ENCODE data around the gene NEURL1B.
A peak's percentile ranks its signal among the peaks of the same experiment; 100 is the strongest.

The NEURL1B gene

DNA sequence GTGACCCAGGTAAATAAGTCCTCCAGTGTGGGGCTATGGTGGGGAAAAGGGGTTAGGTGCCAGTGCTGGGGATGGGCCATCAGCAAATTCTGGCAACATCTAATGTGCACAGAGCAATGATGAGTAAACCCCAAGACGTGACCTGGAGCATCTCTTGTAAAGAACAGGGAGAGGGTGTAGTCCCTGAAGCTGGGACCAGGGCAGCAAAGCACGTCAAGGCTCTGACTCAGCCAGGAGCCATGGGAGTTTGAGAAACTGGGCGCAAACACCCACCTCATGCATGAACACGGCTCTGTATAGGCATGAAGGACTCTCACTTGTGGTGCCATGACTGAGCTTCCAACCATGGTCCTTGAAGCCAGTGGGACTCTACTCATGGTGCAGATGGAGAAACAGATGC lies 78.1 kb downstream of the NEURL1B start:
- no peak for DNase-seq

DNA sequence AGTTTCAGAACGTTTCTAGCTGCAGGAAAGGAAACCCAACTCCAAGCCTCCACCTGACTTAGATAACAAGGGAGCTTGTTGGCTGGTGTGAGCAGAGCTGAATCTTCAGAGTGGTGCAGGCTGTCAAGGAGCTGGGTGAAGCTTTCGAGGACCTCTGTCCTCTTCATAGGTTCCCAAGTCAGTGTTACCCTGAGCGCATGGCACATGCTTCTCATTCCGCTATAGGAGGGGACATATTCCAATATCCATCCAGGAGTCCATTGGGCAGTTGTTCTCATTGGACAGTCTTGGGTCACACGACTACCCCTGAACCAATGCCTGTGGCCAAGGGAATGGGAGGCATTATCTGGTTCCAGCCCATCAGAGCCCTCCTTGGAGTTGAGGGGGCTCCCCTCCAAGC lies 79.6 kb downstream of the NEURL1B start:
- DNase-seq: no peak

DNA sequence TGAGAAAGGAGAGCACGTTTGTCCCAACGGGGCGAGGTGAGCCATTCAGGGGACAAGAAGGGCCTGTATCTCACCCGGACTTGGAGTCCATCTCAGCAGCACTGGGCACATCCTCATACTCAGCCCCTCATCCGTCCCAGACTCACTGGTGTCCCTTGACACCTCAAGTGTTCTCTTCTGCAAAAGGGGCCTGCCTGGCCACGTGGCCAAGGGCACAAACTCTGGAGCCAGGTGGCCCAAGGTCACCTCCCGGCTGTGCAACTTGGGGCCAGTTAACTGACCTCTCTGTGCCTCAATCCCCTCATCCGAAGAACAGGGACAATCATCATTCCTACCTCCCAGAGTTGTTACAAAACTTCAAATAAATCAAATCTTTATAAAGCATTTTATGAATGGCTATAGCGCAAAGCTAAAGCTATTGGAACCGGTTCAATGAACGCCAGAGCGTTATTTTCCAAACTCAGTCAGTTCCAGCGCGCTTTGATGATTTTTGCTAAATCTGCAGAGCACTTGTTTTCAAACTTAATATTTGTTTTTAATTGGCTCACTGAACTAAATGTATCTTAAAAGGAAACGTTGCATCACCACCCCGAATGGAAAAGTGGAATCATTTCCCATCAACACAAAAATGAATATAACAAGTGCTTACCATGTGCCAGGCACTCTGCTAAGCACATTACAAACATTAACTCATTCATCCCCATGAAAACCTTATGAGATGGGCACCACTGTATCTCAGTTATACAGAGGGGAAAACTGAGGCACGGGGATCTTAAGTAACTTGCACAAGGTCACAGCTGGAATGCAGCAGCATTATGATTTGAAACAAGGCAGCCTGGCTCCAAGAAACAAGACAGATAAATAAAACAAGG lies 80.6 kb downstream of the NEURL1B start:
- DNase-seq: no peak

DNA sequence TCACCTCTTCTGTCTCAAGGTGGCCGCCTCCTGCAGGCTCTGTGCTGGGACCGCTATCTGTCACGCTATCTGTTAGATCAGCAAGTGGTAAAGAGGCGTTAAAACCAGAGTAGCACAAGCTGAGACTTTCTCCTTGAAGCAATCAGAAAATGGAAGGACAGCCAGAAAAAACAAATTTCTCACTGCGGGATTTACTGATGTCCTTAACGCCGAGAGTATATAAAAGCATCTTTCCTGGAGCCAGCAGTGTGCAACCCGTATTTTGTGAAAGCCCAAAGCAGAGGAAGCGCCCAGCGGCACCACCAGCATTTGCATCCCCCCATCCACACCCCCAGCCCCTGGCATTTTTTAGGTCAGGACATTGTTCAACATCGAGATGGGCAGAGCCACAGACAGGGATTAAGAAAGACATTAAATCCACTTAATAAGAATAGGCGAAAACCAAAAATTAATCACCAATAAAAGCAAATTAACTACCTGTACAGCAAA lies 81.3 kb downstream of the NEURL1B start:
- no peak for DNase-seq

DNA sequence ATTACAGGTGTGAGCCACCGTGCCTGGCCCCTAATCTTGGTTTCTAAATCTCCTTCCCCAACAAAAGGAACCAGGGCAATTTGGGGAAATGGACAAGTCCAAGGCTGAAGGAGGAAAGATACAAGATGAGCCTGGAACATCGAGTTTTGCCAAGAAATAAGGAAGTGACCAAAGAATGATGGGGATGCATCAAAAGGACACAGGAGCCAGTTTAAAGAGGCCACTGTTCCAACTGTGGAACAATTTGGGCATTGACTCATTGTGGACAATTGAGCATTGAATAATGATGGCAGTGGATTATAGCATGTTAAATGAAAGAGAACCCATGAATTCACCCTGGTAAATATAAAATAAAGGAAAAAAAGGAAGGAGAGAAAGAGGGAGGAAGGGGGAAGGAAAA lies 82.4 kb downstream of the NEURL1B start:
- no peak for DNase-seq

DNA sequence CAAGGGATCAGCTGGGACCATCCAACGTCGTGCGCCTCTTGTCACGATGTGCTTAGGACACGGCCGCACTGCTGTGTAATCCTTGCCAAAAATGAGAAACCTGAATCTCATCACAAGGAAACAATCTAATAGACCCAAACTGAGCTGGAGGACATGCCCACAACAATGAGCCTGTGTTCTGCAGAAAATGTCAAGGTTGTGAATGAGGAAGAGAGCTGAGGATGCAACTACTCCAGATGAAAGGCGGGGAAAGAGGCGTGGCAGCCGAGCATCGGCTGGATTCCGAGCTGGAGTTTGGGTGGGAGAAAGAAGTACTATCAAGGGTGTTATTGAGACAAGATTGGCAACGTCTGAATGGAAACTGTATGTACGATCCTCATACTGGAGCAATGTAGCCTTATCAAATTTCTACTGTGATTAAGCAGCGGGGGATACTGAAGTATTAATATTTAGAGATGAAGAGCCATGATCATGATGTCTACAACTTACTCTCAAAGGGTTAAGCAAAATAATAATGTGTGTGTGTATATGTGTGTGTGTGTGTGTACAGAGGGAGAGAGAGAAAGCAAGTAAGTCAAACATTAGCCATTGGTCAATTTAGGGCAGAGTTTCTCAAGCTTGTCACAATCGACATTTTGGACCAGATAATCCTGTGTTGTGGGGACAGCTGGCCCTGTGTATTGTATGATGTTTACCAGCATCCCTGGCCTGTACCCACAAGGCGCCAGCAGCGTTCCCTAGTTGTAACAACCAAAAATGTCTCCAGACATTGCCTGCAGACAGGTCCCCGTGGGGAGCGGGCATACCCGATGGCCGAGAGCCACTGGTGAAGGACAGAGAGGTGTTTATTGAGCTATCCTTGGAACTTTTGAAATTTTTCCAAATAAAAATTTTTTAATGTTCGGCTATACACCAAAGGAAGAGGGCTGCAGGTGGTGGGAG lies 83.5 kb downstream of the NEURL1B start:
- DNase-seq: no peak

DNA sequence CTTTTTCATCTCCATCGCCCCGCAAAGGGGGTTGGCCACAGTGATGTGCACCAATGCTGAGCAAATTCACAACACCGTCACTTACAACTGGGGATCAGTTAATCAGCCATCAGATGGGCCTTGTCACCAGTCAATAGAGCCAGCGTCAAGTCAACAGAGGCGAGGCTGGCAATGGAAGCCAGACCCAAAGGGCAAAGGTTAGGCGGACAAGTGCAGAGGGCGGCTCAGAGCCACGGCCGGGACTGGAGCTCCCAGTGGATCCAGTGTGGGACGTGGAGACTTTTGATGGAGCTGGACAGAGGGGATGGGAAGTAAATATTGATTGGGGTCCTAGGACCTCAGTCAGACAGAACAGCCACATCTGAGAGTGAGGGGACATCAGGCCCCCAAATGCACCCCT lies 84.2 kb downstream of the NEURL1B start:
- DNase-seq: no peak

DNA sequence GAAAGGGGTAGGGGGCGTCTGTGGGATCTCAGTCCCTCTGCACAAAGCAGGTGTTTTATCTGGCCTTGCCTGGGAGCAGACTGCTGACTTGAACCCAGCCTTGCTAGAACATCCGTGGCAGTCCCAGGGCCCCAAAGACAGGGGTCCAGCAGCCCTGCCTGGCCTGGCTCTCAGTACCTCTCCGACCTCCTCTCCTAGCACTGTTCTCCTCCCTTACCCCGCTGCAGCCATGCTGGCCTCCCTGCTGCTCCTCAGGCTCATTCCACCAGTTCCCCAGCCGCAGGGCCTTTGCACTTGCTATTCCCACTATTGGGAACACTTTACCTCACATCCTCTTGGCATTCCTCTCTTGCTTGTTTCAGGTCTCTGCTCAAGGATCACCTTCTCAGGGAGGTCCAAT lies 84.7 kb downstream of the NEURL1B start:
- no peak for DNase-seq

DNA sequence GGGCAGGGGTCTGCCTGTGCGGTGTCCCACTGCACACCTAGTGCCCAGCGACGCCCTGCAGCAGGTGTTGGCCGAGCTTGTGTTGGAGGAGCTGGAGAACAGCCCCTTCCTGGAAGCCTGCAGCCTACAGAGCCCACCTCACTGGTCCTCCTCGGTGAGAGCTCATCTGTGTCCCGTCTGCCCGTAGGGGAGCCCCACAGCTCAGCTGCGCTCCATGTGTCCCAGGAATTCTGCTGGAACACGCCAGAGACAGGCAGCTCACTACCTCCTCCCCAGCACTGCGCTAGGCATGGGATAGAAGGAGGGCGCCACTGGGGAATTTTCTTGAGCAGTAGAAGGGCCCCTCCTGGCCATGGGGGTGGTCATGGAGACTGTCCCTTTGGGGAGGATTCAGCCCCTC lies 85.9 kb downstream of the NEURL1B start:
- no peak for DNase-seq

DNA sequence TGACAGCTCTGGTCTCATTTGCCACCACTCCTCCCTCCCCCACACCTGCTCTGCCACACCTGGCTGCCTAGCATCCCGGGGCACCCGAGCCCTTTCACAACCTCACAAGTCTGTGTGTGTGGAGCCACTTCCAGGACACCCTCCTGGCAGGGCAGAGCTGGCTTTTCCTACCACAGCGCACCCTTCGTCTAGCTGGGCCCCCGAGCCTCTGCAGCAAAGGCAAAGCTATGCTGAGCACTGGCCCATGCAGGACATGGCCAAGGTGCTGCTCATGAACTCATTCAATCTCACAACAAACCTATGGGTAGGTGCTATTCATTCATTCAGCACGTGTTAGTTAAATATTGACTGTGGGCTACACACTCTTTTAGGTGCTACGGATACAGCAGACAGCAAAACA lies 86.5 kb downstream of the NEURL1B start:
- DNase-seq: no peak

DNA sequence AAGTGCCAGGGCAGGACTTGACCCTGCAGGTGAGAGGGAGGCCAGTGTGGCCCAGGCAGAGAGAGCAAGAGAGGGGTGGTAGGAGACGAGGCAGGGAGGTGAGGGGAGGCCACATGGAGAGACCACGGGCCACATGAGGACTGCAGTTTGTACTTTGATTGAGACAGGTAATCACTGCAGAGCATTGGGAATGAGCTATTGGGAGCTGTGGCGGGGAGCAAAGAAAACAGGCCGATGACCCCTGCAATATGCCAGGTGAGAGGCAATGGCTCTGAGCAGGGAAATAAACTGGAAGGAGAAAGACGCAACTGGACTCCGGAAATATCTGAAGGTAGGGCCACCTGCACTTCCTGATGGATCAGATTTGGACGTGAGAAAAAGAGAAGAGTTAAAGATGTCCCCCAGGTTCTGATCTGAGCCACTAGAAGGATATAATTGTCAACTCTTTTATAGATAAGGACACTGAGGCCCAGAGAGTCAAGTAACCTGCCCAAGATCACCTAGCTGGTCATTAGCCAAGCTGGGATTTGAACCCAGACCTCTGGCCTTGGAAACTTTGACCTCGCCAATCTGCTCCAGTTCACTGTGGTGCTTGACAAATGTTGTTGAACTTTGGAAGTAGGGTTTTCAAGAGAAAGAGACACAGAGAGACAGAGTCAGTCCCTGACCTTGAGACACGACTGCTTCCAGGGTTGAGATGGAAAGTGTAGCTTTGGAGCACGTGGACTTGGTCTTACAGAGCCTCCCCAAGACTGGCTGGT lies 87.6 kb downstream of the NEURL1B start:
- no peak for DNase-seq

DNA sequence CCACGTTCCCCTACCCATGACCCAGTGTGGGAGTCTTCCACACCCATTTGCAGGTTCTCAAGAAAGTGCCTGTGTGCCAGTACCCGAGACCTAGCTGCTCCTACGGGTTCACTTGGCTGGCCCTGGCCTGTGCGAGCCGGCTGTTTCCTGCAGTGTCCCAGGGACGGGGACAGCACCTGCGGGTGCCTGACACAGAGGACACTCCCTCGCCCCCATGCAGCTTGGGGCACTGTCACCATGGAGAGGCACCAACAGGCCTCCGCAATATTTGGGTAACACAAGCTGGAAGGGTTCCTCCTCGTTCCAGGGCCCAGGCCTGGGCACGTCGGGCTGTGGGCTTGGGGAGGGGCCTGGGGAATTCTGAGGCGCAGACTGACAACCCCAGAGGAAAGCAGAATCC lies 88.5 kb downstream of the NEURL1B start:
- DNase-seq: no peak

DNA sequence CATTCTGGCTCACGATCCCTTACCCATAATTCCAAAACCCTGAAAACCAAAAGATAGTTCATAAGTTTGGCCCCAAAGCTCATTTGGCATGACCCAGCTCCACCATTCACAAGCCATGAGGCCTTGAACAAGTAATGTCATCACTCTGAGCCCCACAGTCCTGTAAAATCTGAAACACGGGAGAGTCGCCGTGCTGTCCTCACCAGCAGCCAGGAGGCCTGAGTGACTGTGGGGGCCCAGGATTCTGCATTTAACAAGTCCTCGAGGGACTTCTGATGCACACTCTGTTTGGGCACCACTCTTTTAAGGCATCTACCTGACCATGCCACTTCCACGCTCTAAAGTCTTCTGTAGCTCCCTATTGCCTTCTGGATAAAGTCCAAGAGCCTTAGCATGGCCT lies 89.2 kb downstream of the NEURL1B start:
- DNase-seq: no peak

DNA sequence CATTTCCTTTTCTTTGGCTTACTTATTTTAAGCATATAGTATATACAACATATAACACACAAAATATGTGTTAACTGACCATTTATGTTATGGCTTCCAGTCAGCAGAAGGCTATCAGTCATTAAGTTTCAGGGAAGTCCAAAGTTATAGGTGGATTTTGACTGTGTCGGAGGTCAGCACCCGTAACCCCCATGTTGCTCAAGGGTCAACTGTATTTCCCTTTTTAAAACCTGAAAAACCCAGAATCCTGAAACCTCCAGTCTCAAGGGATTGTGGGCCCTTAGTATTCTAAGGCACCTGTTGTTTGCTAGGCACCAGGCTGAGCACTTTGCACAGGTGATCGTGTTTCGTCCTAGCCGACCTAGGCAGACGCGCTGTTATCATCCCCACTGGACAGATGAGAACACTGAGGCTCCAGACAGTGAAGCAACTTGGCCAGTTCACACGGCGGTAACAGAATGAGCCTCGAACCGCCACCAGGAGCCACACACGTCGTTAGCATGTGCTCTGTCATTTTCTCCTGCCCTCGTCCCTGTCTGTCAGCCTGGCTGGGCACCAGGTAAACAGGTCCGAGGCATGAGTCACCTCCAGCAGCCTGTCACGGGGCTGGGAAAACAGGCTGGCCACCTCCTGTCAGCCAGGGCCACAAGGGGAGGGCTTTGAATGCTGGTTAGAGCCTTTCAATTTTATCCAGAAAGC lies 90.1 kb downstream of the NEURL1B start:
- DNase-seq: no peak

DNA sequence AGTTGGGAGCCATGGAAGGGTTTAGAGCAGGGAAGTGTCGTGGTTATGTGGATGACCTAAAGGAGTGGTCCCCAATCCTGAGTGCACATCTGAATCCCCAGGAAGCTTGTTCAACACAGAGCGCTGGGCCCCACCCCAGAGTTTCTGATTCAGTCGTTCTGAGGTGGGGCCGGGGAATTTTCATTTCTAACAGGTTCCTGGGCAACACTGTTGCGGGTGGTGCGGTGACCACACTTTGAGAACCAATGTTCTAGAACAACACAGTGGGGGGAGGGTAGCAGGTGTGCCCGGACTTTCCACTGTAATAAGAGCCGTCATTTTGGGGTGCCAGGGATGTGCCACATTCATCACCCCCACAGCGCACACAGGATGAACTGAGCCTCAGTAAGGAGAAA lies 90.6 kb downstream of the NEURL1B start:
- DNase-seq: no peak

DNA sequence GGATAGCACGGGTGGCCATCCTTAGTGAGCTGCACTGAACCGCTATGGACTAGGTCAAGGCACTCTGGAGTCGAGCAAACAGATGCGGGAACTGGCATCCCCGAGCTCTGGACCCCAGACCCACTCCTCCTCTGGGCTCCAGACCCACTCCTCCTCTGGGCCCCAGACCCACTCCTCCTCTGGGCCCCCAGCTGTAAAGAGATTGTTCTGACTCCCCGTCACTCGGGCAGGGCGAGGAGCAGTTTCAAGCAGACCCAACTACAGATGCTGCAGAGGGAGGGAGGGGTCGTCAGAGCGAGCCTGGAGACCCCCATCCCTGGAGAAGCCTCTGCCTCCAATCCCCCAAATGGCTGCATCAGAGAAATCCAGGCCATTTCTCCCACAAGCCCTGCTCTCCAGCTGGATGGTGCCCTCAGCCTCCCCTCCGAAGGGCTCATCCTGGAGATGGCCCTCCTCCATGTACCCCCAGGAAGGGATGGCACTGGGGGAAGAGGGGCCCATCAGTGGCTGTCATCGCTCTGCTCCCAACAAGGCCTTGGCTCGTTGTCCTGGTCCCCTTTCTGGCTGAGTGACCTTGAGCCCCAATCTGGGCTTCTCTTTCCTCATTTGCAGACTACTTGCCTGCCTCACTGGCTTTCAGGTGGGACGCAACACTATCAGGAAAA lies 91.3 kb downstream of the NEURL1B start:
- DNase-seq: no peak

DNA sequence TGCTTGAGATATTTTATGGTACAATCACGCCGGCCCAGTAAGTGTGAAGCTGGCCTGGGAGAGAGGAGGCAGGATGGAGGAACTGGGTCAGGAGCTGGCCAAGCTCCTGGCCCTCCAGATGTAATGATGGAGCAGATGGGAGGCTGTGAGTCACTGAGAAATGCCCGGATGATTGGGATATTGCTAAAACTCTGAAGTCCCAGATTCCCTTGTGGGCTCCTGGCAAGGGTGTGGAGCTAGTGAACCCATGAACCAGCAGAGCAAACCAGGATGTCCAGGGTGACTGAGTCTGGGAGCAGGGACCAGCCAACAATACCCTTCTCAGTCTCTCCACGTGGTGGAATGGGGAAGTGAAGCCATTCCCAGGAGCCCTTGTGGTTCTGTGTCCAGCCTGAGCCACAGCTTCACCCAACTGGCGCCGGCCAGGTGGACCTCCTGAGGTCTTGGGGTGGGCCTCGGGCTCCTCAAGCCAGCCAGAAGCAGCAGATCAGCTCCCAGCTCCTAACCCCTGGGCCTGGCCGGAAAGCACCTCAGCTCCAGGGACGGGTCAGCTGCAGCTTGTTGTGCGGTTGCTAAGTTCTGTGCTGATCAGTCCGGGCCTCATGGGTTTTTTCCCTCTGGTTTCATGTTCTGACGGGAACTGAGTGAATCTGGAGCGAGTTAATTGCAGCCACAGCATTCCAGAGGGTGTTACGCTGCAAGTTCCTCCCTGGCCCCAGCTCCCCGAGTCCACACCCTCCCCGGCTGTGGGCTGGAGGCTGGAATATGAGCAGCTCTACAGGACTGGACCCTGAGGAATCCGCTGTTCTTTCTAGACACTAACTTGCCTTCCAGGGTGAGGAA lies 92.3 kb downstream of the NEURL1B start:
- DNase-seq: peak; percentile 53

DNA sequence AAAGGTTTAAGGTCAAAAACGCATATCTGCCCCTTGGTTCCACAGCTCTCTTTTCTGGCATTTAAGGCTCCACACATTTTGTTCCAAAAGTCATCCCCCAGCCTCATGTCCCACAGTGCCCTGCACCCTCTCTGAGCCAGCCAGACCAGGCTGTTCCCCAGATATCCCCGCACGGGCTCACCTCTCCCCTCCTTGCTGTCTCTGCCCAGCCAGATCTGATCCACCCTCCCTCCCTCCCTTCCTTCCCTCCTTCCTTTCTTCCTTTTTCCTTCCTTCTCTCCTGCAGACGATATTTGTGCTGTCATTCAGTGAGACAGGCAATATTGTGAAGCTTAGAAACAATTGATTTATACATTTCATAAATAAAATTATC lies 92.9 kb downstream of the NEURL1B start:
- DNase-seq: no peak

DNA sequence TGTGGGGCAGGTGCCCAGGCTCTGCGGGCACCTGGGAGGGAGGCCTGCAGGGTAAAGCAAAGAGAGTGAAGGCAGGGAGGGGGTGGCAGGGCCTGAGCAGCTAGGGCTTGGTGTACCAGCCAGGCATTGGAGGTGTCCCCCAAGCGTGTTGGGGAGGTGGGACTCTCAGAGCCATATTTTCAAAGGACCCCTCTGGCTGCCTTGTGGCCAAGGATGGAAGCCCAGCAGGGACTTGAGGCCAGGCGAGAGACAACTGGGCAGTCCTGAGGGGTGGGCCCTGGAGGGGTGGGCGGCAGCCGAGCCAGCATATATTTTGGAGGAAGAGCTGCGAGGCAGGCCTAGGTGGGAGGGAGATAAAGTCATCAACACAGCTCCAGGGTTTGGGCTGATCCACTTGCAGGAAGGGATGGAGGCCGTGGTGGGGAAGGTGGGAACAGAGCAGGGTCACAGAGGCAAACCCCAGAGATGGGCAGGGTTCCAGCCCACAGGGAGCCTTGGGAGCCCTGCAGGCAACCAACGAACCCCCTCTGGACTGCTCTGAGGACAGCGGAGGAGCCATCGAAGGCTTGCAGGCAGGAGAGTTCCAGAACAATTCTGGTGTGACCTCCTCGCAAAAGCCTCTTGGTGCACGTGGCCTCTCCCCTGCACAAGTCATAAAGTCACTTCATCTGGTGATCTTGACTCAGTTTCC lies 94.2 kb downstream of the NEURL1B start:
- no peak for DNase-seq

DNA sequence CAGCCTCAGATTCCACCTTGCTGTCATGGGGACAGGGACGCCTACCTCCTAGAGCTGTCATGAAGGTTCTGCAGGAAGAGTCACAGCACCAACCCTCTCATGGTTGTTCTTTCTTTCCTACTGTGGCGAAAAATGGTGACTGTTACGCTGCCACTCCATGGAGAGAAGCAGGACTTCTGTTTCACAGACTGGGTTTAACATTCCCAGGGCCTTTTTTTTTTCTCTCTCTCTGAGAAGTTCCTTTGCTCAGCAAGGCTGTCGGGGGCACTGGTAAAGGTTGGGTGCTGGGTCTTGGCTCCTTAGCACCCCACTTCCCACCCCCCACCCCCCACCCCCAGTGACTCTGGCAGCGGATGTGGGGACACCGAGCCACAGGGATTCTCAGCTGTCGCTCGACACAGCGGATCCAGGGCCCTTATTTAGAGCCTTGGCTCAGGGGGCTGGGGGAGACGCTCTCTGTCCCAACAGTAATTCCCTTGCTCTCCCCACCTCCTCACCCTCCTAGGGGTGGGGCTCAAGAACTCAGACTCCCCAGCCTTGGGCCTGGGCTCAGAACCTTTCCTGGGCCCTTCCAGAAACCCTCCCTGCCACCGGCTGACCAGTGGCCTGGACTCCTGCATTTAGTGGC lies 95.6 kb downstream of the NEURL1B start:
- DNase-seq: no peak
